Ecto neural progenitor cell (in vitro differentiated cells): ENCODE data around the gene HAUS7.

Experiments used
- DNase-seq: peaks from one replicate; pipeline ENCODE4 v3.0.0-alpha.2; 2018; ENCODE audit warnings: low spot score

HAUS7 gene

DNA sequence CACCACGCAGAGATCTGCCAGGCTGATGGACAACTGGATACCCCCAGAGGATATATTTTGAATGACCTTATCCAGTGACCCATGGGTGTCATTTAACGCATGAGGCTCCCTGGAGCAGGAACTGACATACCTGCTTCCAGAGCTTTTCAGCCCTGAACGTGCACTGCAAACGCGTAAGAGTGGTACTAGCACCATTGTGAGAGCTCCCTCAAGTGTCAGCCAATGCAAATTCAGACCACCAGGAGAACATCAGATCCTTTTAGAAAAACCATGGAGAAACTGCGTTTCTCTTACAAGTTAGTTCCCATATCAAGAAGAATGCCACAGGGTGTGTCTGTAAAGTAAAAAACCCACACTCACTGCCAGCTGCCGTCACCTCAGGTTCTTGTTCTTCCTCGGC lies 31.8 kb downstream of the HAUS7 start:
- no peak for DNase-seq

DNA sequence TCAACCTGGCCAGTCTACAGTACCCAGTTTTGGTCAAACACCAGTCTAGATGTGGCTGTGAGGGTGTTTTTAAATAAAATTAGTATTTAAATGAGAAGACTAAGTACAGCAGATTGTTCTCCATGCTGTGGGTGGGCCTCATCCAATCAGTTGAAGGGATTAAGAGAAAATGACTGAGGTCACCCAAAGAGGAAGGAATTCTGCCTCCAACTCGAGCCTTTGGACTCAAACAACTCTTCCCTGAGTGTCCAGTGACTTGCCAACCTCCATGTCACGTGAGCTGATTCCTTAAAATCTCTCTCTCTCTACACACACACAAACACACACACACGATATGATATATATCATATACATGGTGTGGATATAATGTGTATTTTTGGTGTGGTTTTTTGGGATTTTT lies 34.5 kb downstream of the HAUS7 start:
- DNase-seq: no peak

DNA sequence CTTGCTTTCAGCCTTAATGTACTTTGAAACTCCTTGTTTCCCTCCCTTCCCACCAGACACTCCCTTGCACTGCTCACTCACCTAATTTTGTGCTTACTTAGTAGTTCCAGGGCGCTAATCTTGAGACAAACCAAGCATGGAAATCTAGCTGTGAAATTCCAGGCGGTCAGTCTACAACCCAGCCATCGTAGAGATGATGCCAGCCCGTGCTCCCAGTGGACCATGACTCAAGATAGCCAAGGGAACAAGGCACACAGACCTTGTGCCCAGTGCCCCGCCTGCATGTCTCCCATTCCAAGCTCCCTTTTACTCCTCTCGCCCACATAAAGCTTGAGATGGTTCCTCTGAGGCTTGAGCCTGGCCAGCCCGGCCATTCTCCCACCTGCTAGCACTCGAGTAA lies 35.6 kb downstream of the HAUS7 start:
- DNase-seq: no peak

DNA sequence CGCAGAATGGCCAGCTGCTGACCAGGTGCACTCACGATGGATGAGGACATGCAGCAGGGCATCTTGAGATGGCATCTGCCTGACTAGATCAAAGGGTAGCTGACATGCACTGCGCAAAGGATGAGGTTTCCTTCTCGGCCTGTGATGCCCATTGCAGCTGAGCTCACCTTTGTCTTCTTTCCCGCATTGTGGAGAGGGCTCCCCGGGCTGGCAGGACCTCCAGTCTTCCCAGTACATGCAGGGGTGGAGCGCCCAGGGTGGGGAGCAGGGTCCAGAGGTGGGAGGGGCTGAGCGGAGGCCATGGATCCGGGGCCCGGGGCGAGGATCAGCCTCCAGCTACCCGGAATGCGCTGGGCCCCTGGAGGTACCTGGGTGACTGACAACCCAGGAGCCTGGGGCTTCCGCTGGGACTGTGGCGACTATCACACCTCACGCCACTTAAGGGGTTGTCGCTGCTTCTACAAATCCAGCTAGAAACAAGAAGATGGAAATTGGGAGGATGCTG lies 36.5 kb downstream of the HAUS7 start:
- no peak for DNase-seq

DNA sequence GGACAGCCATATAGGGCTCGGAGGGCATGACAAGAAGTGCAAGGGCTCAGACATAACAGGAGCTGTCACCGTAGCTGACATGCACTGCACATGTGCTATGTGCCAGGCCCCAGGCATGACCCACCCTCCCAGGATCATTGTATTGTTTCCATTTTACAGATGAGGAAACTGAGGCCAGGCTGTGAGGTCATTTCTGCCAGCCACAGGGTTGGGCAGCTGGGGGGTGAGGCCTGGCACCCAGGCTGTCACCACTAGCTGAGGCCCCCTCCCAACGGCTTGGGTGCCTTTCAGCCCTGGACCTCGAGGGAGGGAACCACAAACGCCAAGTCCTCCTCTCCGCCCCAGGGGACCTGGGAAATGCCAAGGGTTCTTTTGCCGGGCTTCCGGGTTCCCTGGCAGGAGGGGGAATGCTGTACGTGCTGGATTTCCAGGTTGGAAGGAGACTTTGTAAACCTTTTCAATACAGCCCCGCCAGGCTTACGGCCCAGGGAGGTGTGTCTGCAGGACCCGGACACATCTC lies 37.2 kb downstream of the HAUS7 start:
- DNase-seq: no peak

DNA sequence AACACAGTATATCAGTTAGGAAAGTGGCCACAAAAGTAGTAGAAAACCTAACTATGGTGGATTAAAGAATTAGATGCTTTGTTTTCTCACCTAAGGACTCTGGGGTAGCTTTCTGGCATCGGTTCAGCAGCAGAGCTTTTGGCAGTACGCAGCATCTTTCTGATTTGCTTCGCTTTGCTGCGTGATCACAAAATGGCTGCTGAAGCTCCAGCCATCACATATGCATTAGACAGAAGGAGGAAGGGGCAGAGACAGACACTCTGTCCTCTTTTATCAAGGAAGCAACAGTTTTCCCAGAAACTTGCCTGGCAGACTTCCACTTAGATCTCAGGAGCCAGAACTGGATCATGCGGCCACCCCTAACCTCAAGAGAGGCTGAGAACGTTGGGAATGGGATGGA lies 39.6 kb downstream of the HAUS7 start:
- DNase-seq: no peak

DNA sequence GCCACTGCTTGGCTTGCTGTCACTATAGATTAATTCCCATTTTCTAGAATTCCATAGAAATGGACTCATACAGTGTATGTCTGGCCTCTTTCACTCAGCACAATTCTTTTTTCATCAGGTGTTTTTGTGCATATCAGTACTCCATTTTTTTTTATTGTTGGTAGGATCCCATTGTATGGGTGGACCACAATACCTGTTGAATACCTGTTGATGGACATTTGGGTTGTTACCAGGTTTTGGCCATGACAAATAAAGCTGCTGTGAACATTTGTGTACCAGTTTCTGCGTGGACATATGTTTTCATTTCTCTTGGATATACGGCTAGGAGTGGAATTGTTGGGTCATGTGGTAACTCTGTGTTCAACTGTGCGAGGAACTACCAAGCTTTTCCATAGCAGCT lies 44.2 kb downstream of the HAUS7 start:
- DNase-seq: no peak

DNA sequence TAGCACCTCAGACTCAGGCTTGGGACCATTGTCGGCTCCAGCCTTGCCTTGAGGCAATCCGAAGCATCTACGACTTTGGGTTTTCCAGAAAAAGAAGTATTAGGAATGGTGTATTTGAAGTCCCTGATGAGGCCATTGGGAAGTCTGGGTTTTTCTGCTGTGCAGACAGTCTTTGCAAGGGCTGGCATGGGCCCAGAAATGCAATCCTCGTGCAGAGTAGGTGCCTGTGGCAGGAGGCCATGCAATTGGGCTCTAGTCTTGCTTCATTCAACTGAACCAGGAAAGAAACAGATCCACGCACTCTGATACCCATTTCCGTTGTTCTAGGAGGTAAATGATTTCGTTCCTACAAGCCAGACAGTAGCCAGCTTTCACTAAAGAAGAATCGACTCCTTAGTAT lies 46.7 kb downstream of the HAUS7 start:
- no peak for DNase-seq

DNA sequence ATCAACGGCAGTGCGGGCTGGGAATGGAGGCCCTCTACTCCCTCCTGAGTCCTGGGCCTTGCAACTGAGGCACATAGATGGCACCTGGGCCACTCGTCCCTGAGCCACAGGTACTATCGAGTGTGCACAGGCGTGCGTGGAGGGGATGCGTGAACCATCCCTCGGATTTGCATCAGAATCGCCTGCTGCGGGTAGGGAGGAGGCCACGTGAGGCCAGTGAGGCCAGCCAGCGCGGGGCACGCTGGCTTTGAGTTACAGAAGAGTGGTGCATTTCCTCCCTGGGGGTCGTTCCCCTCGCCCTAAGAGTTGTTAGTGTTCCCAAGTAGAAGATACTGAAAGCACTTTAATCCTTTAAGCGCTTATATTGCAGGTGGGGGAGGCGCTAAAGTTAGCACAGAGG lies 48.5 kb downstream of the HAUS7 start:
- DNase-seq: no peak

DNA sequence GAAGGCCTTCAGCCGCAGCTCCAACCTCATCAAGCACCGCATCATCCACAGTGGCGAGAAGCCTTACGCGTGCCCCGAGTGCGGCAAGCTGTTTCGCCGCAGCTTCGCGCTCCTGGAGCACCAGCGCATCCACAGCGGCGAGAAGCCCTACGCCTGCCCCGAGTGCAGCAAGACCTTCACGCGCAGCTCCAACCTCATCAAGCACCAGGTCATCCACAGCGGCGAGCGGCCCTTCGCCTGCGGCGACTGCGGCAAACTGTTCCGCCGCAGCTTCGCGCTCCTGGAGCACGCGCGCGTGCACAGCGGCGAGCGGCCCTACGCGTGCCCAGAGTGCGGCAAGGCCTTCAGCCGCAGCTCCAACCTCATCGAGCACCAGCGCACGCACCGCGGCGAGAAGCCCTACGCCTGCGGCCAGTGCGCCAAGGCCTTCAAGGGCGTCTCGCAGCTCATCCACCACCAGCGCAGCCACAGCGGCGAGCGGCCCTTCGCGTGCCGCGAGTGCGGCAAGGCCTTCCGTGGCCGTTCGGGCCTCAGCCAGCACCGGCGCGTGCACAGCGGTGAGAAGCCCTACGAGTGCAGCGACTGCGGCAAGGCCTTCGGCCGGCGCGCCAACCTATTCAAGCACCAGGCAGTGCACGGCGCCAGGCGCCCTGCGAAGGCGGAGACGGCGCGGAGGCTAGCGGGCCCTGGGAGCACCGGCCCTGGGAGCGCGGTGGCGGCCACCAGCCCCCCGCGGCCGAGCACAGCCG lies 49.4 kb downstream of the HAUS7 start:
- DNase-seq: no peak

DNA sequence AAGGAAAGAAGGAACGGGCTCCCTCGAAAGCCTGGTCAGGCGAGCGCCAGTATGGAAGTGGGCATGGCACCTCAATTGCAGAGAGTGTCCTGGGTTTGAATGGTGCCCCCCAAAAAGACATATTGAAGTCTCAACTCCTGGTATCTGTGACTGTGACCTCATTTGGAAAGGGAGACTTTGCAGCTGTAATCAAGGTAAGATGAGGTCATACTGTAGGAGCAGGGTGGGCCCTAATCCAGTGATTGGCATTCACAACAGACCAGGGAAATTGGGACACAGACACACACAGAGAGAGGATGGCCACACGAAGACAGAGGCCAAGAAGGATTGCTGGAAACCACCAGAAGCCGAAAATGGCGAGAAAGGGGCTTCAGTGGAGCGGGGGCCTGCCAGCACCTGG lies 52.7 kb downstream of the HAUS7 start:
- DNase-seq: no peak

DNA sequence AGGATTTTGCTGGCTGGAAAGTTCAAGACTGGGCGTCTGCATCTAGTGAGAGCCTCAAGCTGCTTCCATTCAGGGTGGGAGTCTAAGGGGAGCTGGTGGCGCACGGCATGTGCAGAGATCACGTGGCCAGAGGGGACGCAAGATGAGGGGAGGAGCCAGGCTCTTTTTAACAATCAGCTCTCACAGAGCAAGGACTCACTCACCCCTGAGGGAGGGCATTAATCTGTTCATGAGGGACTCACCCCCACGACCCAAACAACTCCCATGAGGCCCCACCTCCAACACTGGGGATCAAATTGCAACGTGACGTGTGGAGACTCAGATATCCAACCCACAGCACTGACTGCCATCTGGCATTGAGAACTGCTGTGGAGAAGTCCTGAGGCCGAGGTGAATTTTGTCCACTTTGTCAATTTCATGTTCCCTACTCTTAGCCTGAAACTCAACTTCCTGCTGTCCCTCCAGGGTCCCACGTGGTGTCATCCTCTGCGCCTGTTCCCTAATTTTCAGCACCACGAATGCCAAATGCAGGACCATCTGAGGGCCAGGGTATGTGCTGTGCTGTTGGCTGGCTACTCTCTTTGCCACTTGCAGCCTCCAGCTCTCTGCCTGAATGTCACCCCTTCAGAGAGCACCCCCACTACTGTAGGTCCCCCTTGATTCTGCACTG lies 53.5 kb downstream of the HAUS7 start:
- DNase-seq: no peak

DNA sequence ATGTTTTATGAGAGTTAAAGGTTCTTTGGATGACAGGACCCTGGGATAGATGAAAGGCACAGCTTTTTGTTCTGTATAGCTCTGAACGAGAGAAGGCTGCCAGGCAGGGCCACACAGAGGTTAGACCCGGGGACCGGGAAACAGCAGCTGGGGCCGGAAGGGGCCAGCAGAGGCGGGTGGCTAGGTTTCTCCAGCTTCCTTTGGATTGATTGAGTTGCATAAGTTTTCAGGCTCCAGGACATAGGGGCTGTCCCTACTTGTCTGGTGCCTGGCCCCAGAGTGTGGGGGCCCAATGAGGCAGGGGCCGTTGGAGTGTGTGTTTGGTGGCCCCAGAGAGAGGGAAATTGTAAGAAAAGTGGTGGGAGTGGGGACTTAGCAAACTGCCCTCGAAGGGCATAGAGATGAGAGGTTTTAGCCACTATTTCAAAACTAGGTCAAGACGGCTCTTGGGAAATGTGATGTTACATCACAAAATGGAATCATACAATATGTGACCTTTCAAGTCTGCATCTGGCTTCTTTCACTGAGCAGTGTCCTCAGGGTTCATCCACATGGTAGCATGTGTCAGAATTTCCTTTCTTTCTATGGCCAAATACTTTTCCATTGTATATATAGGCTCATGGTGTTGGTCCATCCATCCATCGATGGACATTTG lies 55.4 kb downstream of the HAUS7 start:
- no peak for DNase-seq

DNA sequence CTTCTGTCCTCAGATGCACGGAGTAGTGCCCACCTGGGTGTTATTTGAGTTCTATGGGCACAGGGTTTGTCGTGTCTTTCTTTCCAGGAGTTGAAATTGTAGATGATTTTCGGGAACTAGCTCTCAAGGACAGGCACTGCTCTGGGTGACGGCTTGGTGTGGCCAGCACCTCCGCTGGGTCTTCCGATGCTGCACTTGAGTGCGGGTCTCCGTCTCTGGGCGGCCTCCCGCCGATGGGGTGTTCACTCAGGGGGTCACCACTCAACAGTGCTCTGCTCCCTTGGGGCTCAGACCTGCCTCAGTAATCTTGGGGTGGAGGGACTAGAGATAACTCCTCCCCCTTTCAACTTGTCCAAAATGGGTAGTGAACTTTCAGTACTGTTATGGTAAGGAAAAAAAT lies 56.6 kb downstream of the HAUS7 start:
- DNase-seq: no peak

DNA sequence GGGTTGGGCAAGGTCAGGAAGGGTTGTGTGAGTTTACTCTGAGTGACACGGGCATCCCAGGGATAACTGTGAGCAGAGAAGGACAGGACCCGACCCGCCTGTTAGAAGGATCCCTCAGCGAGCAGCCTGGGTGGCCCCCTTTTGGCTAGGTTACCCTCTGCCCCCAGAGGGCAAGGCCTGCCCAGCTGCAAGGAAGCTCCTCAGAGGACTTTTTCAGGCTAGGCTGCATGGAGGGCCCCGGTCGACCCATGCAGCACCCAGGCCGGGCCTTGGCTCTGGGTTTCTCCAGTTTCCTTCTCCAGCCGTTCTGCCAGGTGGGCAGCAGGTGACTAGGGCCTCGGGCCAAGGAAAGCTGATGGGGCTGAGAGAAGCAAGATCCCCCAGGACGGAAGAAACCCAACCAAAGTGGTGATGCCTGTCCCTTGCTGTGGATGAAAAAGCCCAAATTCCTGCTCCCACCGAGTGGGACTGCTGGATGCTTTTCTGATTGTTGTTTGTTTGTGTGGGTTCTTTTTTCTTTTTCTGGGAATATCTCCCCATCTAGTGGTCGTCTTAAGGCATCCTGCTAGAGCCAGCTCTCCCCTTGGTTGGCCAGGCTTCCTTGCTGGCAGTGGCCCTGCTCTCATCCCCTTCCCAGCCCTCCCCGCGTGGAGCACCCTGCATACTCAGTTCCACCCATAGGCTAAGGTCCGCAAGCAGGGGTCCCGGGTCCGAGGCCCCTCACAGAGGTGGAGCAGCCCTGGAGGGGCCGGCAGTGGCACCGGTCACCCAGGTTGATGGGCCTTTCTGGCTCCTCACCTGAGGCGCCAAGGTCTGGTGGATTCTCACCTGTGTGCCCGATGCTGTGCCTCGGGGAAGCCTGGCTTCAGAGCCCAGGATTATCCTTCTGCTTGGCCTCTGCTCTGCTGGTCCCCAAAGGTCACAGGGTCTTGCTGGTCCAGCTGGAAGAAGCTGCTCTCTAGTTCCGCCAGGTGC lies 57.3 kb downstream of the HAUS7 start:
- DNase-seq: no peak

DNA sequence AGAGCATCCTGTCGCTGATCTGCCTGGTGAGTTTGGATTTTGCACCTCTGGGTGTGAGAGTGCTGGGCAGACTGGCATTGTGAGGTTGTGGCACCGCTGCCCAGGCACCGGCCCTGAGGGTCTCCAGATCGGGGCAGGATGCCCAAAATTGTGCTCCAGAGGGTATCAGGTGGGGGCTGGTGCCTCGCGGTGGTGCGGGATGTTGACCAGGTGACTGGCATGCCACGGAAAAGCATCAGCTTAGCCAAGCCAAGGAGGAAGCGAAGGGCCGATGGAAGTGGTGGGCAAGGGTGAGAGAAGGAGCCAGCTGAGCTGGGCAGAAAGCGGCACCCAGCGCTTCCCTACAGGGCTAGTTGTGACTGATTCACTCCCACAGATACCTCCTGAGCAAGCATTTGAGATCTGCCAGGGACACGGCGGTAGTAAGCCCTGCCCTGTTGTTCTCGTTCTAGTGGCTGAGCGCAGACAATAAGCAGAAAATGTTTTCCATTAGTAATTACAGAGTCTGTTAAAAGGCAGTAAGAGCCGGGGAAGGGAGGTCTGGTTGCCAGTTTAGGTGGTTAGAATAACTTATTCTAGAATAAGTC lies 58.3 kb downstream of the HAUS7 start:
- DNase-seq: no peak

DNA sequence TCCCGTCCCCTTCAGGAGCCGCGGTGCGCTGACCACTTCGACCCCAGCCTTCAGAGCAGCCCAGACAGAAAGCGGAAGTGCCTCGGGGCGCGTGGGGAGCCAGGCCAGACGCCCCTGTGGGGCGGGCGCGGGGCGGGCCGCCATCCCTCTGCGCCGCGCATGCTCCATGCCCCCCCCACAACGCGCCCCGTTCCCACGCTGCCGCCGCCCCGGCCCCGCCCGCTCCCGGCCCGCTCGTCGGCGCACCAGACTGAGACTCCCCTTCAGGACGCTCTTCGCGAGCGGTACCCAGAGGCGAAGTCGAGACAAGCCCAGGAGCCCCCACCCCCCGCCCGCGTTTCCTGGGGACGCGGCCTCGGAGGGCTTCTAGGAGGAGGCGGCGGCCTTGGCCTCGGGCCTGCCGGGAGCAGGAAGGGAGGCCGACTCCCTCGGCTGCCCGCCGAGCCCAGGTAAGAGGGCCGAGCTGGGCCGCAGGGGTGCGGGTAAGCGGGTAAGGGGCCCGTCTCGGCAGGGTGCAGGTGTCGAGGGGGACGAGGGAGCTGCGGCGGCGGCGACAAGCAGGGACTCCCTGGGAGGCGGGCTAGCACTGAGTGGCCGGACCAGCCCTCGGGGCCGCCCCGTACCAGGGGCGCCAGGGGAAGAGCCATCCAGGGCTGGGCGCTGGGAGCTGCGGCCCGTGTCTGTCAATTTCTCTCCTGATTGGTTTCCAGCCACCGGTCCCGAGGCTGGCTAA lies 59.0 kb downstream of the HAUS7 start, which contains the start of gene ZFP92:
TSS of gene ZFP92 (plus strand) at position 218 of the 733 bp plus-strand sequence. CDS start 6,851 bp downstream, outside the sequence.
- no peak for DNase-seq

DNA sequence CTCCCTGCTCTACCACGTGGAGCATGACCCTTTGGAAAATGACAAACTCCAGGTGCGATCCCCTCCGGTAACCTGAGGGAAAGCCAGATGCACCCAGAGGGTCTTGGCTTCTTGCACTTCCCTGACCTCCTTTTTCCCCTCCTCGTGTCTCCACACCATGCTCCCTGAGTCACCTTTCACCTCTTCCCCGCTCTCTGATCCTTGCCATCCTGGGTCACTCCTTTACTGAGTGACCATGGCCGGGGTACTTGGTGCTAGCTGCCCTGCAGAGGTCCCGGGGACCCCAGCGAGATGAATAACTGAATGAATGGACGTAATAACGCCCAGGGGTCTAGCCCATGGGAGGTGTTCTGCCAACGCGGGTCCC lies 59.5 kb downstream of the HAUS7 start:
- DNase-seq: no peak

DNA sequence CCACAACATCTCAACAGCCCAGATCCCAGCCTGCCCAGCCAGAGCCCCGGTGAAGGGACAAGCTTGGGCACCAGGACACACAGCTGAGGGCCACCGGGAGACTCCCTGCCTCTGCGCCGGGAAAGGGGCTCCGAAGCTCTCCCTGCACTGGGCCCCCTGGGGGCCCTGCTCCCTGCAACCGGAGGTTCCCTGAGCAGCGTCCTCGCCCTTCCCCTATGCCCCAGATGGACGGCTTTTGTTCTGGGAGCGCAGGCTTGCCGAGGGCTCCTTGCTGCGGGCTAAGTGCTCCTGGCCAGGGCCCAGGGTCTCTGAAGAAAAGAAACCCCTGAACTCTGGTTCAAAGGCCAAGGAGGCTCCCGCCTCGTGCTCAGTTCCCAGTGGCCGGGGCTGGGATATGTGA lies 60.0 kb downstream of the HAUS7 start:
- DNase-seq: no peak

DNA sequence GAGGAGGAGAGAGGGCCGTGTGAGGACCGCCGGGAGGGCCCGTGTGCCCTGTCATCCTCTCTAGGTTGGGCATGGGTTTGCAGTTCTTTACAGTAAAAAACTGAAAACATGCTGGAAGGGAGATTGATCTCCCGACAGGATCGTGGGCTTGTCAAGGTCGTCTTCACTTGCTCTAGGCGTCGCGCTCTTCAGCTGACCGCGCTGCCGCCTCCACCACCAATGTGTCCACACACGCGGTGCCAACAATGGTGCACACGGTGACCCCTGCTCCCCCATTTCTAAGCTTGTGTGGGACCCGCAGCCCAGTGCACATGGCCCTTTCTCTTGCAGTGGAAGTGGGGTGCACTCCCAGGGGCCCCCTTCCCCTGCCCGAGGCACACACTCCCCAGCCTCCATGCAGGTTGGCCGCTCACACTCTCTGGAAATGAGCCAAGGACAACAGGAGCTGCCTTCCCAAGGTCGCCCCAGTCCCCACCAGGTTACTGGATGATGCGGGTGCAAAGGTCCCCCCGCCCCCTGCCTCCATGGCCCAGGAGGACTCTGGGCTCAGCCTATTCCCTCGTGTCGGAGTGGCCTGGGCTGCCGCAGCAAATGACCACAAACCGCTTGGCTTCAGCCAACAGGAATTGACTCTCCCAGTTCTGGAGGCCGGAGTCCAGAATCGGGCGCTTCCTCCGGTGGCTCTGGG lies 60.8 kb downstream of the HAUS7 start:
- DNase-seq: no peak
